ENCODE measurements around the gene RBP4.

Gene RBP4

DNA sequence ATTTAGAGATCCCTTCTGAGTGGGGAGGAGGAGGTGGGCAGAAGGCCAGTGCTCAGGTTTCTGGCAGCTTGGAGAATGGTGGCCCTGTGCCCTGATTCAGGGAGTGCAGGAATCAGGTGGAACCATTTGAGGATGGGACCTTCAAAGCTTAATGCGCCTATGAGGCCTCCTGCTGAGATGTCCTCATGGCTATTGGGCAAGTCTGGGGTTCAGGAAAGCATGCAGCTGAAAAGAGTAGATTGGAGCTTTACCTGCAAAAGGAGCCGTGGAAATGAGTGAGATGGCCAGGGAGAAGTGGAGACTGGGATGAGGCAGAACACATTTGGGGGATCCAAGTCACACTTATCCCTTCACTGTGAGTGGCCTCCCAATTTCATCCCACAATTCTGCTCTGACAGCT is 28.4 kb downstream of the RBP4 start:
- no peak overlapping the region for H2AFZ ChIP-seq (ENCODE audit: low read depth)
- no peak overlapping the region for H3K27ac ChIP-seq
- H3K36me3 ChIP-seq (ENCODE audit: insufficient read depth), result no peaks in the 10 kb centered on the region
- H3K4me3 ChIP-seq (IDR thresholded peaks at IDR 0.05; ENCODE audit: insufficient read depth, low read depth, low read length), result no peak overlapping the region
- H3K27me3 ChIP-seq (ENCODE audit: insufficient read depth, low read depth), result no peaks in the 10 kb centered on the region
- H3K4me2 ChIP-seq, result no peak overlapping the region
- no peaks in the 10 kb centered on the region for H3K79me2 ChIP-seq (ENCODE audit: insufficient read depth, low read depth)
- no peaks in the 10 kb centered on the region for H4K20me1 ChIP-seq (ENCODE audit: insufficient read depth)
- H3K9ac ChIP-seq, result no peak overlapping the region
- TF ChIP-seq, protein P1, sequence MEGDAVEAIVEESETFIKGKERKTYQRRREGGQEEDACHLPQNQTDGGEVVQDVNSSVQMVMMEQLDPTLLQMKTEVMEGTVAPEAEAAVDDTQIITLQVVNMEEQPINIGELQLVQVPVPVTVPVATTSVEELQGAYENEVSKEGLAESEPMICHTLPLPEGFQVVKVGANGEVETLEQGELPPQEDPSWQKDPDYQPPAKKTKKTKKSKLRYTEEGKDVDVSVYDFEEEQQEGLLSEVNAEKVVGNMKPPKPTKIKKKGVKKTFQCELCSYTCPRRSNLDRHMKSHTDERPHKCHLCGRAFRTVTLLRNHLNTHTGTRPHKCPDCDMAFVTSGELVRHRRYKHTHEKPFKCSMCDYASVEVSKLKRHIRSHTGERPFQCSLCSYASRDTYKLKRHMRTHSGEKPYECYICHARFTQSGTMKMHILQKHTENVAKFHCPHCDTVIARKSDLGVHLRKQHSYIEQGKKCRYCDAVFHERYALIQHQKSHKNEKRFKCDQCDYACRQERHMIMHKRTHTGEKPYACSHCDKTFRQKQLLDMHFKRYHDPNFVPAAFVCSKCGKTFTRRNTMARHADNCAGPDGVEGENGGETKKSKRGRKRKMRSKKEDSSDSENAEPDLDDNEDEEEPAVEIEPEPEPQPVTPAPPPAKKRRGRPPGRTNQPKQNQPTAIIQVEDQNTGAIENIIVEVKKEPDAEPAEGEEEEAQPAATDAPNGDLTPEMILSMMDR (conservative IDR thresholded peaks at IDR 0.05; ENCODE audit: low read depth, low read length), result no peak
- no peaks in the 10 kb centered on the region for H3K4me1 ChIP-seq (ENCODE audit: low read depth, poor library complexity, severe bottlenecking)

DNA sequence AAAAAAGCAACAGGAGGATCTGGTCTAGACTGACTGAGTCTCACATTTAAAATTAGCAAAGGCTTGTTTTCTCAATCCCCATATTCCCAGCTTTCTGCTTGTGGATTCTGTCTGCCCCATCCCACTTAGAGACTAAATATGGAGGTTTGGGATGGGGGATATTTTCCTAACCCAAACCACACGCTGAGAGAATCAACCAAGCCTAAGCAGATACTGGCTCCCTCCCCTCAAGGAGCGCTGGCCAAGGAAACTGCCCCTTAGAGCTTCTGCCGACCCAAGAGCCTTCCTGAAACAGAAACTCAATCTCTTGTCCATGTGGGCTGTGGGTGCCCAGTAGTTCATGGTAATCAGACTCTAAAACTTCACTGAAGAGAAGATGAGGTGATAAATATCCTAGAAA is 30.7 kb downstream of the RBP4 start:
- no peak overlapping the region for H2AFZ ChIP-seq (ENCODE audit: low read depth)
- H3K4me2 ChIP-seq, result no peak overlapping the region
- H3K27me3 ChIP-seq (ENCODE audit: insufficient read depth, low read depth), result no peaks in the 10 kb centered on the region
- TF ChIP-seq, protein P1 (conservative IDR thresholded peaks at IDR 0.05; ENCODE audit: low read depth, low read length), result no peak
- H4K20me1 ChIP-seq (ENCODE audit: insufficient read depth), result no peaks in the 10 kb centered on the region
- no peak overlapping the region for H3K9ac ChIP-seq
- H3K79me2 ChIP-seq (ENCODE audit: insufficient read depth, low read depth), result no peaks in the 10 kb centered on the region
- H3K36me3 ChIP-seq (ENCODE audit: insufficient read depth), result no peaks in the 10 kb centered on the region
- no peaks in the 10 kb centered on the region for H3K4me1 ChIP-seq (ENCODE audit: low read depth, poor library complexity, severe bottlenecking)
- no peak overlapping the region for H3K27ac ChIP-seq
- no peak overlapping the region for H3K4me3 ChIP-seq (IDR thresholded peaks at IDR 0.05; ENCODE audit: insufficient read depth, low read depth, low read length)

DNA sequence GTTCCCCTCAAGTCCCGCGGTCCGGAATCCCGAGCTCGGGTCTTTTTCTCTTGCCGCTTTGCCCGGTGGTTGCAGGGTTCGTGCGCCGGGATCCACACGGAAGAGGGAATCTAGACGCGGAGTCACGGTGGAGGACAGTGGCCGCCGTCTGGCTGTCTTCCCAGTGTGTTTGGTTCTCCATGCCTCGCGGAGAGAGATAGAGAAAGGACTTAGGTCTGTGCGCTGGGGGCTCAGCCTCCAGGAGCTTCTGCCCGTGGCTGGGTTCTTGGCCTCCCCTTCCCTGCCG is 33.0 kb downstream of the RBP4 start:
- no peaks in the 10 kb centered on the region for H3K36me3 ChIP-seq (ENCODE audit: insufficient read depth)
- H3K27me3 ChIP-seq (ENCODE audit: insufficient read depth, low read depth), result no peaks in the 10 kb centered on the region
- no peak overlapping the region for H3K4me2 ChIP-seq
- no peak overlapping the region for H3K9ac ChIP-seq
- no peaks in the 10 kb centered on the region for H4K20me1 ChIP-seq (ENCODE audit: insufficient read depth)
- no peaks in the 10 kb centered on the region for H3K4me1 ChIP-seq (ENCODE audit: low read depth, poor library complexity, severe bottlenecking)
- H3K79me2 ChIP-seq (ENCODE audit: insufficient read depth, low read depth), result no peaks in the 10 kb centered on the region
- no peak overlapping the region for H3K27ac ChIP-seq
- H3K4me3 ChIP-seq (IDR thresholded peaks at IDR 0.05; ENCODE audit: insufficient read depth, low read depth, low read length), result no peak overlapping the region
- H2AFZ ChIP-seq (ENCODE audit: low read depth), result no peak overlapping the region
- TF ChIP-seq, protein P1 (conservative IDR thresholded peaks at IDR 0.05; ENCODE audit: low read depth, low read length), result no peak

DNA sequence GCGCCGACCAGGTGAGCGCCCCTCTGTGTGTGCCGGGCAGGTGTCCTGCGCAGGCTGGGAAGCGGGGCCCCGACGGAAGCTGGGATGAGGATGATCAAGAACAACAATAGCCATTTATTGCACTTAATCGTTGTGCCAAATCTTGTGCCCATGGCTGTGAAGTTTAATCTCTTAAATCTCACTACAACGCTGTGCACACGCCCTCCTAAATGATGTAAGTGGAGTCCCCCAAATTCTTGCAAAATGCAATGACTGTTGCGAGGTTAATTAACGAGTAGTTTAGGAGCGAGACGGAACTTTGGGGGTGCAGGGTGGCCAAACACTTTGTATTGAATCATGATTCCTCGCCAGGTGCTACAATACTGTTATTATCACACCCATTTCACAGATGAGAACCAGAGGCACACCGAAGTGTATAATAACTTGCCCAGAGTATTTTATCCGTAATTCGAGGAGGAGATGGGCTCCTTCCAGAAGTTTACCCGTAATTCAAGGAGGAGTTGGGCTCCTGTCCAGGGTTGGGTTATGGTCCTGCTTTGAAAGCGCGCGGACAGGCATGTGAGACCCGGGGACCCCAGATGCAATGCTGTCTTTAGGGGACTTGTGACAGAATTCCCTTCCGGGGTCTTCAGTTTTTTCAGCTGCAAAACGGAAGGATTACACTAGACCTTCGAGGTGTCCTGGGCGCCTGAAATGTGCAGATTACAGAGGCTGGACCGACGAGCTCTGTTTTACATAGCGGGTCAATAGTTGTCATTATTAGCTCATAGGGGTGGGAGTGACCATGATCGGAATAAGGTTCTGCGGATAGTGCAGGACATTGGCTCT is 33.5 kb downstream of the RBP4 start:
- Histone ChIP-seq H3K9ac (no peak overlapping the region), H3K27me3 (ENCODE audit: insufficient read depth, low read depth) (no peaks in the 10 kb centered on the region), H3K27ac (no peak overlapping the region), H3K36me3 (ENCODE audit: insufficient read depth) (no peaks in the 10 kb centered on the region), H3K79me2 (ENCODE audit: insufficient read depth, low read depth) (no peaks in the 10 kb centered on the region), H2AFZ (ENCODE audit: low read depth) (no peak overlapping the region), H4K20me1 (ENCODE audit: insufficient read depth) (no peaks in the 10 kb centered on the region), H3K4me3 (IDR thresholded peaks at IDR 0.05; ENCODE audit: insufficient read depth, low read depth, low read length) (no peak overlapping the region), H3K4me1 (ENCODE audit: low read depth, poor library complexity, severe bottlenecking) (no peaks in the 10 kb centered on the region), H3K4me2 (no peak overlapping the region)
- TF ChIP-seq, protein P1 (conservative IDR thresholded peaks at IDR 0.05; ENCODE audit: low read depth, low read length), result no peak
